ENCODE measurements around the gene ZNF785.

DNA sequence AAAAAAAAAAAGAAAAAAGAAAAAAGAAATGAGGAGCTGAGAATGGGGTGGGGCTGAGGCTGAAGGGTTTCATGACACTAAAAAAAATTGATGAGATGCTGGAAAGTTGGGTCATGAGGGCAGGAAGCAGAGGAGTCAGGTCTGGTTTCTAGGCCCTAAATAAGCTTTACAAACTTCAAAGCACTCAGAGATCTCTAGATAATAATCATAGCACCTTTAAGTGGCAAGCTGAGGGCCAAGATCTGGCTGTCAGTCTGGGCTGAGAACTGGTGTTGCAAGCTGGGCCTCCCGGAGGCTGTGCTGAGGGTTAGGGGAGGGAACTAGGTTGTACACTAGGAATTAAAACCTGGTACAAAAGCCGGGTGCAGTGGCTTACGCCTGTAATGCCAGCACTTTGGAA is 33.7 kb downstream of the ZNF785 start:
- TF ChIP-seq, protein P1, sequence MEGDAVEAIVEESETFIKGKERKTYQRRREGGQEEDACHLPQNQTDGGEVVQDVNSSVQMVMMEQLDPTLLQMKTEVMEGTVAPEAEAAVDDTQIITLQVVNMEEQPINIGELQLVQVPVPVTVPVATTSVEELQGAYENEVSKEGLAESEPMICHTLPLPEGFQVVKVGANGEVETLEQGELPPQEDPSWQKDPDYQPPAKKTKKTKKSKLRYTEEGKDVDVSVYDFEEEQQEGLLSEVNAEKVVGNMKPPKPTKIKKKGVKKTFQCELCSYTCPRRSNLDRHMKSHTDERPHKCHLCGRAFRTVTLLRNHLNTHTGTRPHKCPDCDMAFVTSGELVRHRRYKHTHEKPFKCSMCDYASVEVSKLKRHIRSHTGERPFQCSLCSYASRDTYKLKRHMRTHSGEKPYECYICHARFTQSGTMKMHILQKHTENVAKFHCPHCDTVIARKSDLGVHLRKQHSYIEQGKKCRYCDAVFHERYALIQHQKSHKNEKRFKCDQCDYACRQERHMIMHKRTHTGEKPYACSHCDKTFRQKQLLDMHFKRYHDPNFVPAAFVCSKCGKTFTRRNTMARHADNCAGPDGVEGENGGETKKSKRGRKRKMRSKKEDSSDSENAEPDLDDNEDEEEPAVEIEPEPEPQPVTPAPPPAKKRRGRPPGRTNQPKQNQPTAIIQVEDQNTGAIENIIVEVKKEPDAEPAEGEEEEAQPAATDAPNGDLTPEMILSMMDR (IDR thresholded peaks at IDR 0.05) = no peak
- TF ChIP-seq, protein P2, sequence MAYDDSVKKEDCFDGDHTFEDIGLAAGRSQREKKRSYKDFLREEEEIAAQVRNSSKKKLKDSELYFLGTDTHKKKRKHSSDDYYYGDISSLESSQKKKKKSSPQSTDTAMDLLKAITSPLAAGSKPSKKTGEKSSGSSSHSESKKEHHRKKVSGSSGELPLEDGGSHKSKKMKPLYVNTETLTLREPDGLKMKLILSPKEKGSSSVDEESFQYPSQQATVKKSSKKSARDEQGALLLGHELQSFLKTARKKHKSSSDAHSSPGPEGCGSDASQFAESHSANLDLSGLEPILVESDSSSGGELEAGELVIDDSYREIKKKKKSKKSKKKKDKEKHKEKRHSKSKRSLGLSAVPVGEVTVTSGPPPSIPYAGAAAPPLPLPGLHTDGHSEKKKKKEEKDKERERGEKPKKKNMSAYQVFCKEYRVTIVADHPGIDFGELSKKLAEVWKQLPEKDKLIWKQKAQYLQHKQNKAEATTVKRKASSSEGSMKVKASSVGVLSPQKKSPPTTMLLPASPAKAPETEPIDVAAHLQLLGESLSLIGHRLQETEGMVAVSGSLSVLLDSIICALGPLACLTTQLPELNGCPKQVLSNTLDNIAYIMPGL (CRISPR knock-in tag; IDR thresholded peaks at IDR 0.05) = no peak
- TF ChIP-seq, protein P3, sequence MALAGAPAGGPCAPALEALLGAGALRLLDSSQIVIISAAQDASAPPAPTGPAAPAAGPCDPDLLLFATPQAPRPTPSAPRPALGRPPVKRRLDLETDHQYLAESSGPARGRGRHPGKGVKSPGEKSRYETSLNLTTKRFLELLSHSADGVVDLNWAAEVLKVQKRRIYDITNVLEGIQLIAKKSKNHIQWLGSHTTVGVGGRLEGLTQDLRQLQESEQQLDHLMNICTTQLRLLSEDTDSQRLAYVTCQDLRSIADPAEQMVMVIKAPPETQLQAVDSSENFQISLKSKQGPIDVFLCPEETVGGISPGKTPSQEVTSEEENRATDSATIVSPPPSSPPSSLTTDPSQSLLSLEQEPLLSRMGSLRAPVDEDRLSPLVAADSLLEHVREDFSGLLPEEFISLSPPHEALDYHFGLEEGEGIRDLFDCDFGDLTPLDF (CRISPR knock-in tag; IDR thresholded peaks at IDR 0.05) = no peak
- TF ChIP-seq KAT7 (CRISPR knock-in tag; IDR thresholded peaks at IDR 0.05; ENCODE audit: borderline replicate concordance) (no peak), IRF1 (CRISPR knock-in tag; IDR thresholded peaks at IDR 0.05) (no peak), ZNF423 (CRISPR knock-in tag; IDR thresholded peaks at IDR 0.05) (no peak), ZBTB21 (CRISPR knock-in tag; IDR thresholded peaks at IDR 0.05; ENCODE audit: borderline replicate concordance) (no peak), NFYB (CRISPR knock-in tag; conservative IDR thresholded peaks at IDR 0.05; ENCODE audit: low read depth) (no peak), TEAD4 (CRISPR knock-in tag; IDR thresholded peaks at IDR 0.05) (no peak), ZNF416 (CRISPR knock-in tag; IDR thresholded peaks at IDR 0.05) (no peak)
